Measurements from ENCODE around the gene TNNC2. TPM values are rescaled to one million over a fixed set of nuclear protein-coding genes. Genes with fewer than 3 reads are reported as not detected.

Gene TNNC2
- total RNA-seq, 2 experiments from 2014 or later = not detected

DNA sequence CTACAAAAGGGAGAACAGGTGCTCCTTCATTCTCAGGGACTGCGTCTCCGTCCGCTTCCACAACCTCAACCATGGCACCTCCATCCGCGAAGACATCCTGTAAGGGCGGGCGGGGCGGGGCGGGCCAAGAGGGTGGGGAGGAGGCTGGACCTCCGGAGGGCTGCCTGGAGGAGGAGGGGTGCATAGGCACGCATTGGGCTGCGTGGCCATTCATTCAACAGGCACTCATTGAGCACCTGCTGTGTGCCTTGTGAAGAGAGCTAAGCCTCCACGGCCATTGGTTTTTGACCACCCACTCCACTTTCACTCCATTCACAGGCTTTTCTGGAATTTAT is 30.7 kb upstream of the TNNC2 start:
- Mint-ChIP-seq H3K36me3 (peaks cover 11% of the 10 kb centered on the region), H3K27ac (peak overlapping the region; percentile 99), H3K4me1 (peaks cover 29% of the 10 kb centered on the region), H3K27me3 (no peaks in the 10 kb centered on the region), H3K9me3 (no peaks in the 10 kb centered on the region), H3K4me3 (peak overlapping the region; percentile 94)
- POLR2A ChIA-PET = interaction anchor here (0.7 to 3.8 kb wide), 14 partner anchors 9 to 113 kb away, joined by 3 to 33 read pairs (median 7); partner anchors contain the start of genes CTSA, NEURL2, PCIF1 and SNX21
- ATAC-seq (ENCODE audit: low read depth) (peak; percentile 43), DNase-seq (no peak)

DNA sequence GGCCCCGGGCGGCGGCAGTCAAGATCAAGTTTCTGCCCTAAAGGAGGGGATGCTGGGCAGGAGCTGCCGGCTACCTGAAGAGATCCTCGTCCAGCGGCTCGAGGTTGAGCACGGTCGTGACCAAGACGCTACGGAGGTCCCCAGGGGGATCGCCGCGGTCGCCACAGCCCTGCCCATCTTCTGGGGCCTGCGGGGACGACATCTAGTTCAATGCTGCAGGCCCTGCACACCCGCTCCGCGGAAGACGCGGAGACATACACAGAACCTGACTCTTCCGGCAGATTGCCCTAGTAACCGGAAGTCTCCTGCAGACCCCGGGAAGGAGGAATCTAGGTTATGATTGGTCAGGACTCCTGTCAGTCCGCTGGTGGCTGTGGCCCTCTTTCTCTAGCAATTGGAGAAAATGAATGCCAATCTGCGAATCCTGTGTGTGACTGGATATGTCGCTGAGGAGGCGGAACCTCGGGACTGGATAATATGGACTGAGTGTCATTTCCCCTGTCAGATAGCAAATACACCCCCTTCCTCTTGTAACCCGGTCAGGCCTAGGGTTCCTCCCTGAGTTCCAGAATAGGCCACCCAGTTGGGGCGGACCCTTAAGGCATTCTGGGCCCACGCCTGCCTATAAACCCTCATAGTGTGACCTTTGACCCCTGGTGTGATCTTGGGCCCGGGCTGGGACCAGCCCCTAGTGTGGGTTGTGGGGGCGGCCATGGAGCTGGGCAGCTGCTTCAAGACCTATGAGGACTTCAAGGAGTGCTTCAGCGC is 30.2 kb upstream of the TNNC2 start, which contains the start of the genes ACOT8 and ZSWIM3:
Gene ACOT8, minus strand, starts transcription at position 279 of the 768 bp plus-strand sequence. Its CDS starts 77 bp downstream, at position 202.
Gene ZSWIM3, plus strand, starts transcription at position 501 of the 768 bp plus-strand sequence. Its CDS starts 212 bp downstream, at position 713.
- peak; percentile 79 for DNase-seq
- peak within 1 kb of the TSS; percentile 94 for H3K4me3 Mint-ChIP-seq
- H3K27me3 Mint-ChIP-seq = no peaks in the 10 kb centered on the region
- H3K9me3 Mint-ChIP-seq = no peaks in the 10 kb centered on the region
- H3K27ac Mint-ChIP-seq = peak within 1 kb of the TSS; percentile 99
- peaks cover 13% of the 10 kb centered on the region for H3K36me3 Mint-ChIP-seq
- POLR2A ChIA-PET = interaction anchor here (0.8 to 3.8 kb wide), 17 partner anchors 9 to 113 kb away, joined by 3 to 33 read pairs (median 6); partner anchors contain the start of genes CTSA, NEURL2, PCIF1 and SNX21
- H3K4me1 Mint-ChIP-seq = peaks cover 29% of the 10 kb centered on the region
- peak; percentile 97 for ATAC-seq (ENCODE audit: low read depth)

DNA sequence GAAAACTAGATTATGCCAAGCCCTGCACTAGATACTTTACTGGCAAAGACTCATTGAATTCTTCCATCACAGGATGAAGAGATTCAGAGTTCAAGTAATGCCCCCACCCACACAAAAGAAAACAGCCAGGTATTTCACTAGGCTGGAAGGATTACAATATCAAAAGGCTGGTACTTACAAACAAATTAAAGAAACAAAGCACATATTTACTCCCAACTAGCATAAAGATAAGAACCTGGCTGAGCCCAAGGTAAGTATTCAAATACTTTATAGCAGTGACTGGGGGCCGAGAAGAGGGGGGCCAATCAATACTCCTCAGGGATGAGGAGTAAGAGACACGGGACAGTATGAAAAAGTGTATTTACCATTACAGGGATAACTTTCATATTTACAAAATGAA is 26.4 kb upstream of the TNNC2 start:
- peaks cover 19% of the 10 kb centered on the region for H3K36me3 Mint-ChIP-seq
- H3K27me3 Mint-ChIP-seq = no peaks in the 10 kb centered on the region
- no peak overlapping the region for H3K27ac Mint-ChIP-seq
- H3K9me3 Mint-ChIP-seq = no peaks in the 10 kb centered on the region
- ATAC-seq (ENCODE audit: low read depth) (no peak), DNase-seq (no peak)
- POLR2A ChIA-PET = no interaction called here
- H3K4me3 Mint-ChIP-seq = no peak overlapping the region
- peaks cover 22% of the 10 kb centered on the region for H3K4me1 Mint-ChIP-seq

DNA sequence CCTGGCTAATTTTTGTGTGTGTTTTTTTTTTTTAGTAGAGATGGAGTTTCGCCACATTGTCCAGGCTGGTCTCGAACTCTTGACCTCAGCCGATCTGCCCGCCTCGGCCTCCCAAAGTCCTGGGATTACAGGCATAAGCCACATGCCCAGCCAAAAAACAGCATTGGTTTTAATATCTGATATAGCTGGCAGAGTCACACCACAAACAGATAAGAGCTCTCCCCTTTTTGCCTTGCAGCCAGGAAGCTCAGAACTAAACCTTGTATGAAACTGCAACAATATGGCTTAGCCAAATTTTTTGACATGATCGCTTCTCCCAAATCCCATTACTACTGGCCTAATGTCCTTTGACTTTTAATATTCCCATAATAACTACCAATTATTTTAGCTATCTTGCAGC is 25.2 kb upstream of the TNNC2 start:
- Mint-ChIP-seq H3K36me3 (peaks cover 19% of the 10 kb centered on the region), H3K4me1 (peaks cover 14% of the 10 kb centered on the region), H3K4me3 (no peak overlapping the region), H3K9me3 (no peaks in the 10 kb centered on the region), H3K27me3 (no peaks in the 10 kb centered on the region), H3K27ac (no peak overlapping the region)
- POLR2A ChIA-PET = interaction anchor here (0.7 to 1.4 kb wide), 2 partner anchors 26 to 40 kb away, joined by 3 to 4 read pairs; no protein-coding TSS in a partner anchor
- DNase-seq (no peak), ATAC-seq (ENCODE audit: low read depth) (no peak)

DNA sequence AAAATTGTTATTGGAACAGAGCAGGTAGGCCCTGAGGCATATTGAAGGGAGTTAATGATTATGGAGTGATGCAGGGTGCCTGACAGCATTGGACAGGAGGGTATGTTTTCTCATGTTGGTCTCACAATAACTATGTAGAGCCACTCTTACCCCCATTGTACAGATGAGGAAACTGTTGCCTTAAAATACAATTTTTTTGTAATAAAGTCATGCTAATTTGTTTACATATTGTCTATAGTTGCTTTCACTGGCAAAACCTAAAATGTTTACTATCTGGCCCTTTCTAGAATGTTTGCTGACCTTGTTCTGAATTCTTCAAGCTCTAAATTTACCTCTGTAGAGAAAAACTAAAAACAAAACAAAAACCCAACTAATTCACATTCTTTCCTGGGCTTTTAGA is 24.4 kb upstream of the TNNC2 start:
- H3K4me3 Mint-ChIP-seq = no peak overlapping the region
- H3K27me3 Mint-ChIP-seq = no peaks in the 10 kb centered on the region
- ATAC-seq (ENCODE audit: low read depth) = no peak

DNA sequence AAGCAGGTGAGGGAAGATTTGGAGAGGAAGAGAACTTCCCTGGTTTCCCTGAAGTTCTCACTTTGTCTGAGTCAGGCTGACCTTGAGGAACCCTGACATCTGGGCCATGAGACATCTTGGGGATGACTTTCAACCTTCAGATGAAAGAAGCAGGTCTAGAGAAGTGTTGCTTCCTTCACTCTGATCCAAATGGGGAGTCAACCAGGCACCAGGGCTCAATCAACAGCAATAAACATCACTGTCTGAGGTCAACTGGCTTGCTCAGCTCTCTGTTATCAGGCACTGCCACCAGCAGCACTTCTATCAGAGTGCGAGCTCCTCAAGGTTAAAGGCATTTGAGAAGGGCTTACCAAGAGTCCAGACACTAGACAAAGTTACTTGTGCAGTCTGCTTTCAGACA is 23.8 kb upstream of the TNNC2 start:
- Mint-ChIP-seq H3K36me3 (peaks cover 20% of the 10 kb centered on the region), H3K9me3 (no peaks in the 10 kb centered on the region), H3K4me1 (peaks cover 8% of the 10 kb centered on the region), H3K27me3 (no peaks in the 10 kb centered on the region), H3K27ac (no peak overlapping the region), H3K4me3 (no peak overlapping the region)
- POLR2A ChIA-PET = no interaction called here
- DNase-seq (no peak), ATAC-seq (ENCODE audit: low read depth) (no peak)

More for the DNA sequence above, 24.4 kb upstream of the TNNC2 start:
- Mint-ChIP-seq H3K27ac (no peak overlapping the region), H3K36me3 (peaks cover 19% of the 10 kb centered on the region), H3K4me1 (peaks cover 11% of the 10 kb centered on the region), H3K9me3 (no peaks in the 10 kb centered on the region)
- no peak for DNase-seq
- POLR2A ChIA-PET = interaction anchor here (1.4 kb wide), 1 partner anchor 41 kb away, joined by 4 read pairs; no protein-coding TSS in a partner anchor

DNA sequence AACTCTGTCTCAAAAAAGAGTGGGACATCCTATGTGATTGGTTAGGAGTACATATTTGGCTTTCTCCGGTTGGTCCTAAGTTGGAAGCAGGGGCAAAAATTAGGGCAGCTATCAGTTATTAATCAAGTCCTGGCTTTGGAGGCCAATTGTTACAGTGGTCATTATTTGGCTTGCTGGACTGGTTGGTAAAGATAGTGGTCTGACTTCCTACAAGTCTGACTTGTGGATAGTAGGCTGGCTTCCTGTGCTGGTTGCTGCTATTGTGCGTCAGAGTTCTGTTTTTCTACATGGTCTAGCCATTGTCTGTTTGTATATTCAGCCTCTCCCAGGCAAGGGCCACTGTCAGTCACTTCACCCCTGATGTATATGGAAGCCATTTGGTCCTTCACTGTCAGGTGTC is 23.1 kb upstream of the TNNC2 start:
- H3K4me3 Mint-ChIP-seq = no peak overlapping the region
- no peak overlapping the region for H3K27ac Mint-ChIP-seq
- DNase-seq = no peak
- no peaks in the 10 kb centered on the region for H3K9me3 Mint-ChIP-seq
- peaks cover 5% of the 10 kb centered on the region for H3K4me1 Mint-ChIP-seq
- no peak for ATAC-seq (ENCODE audit: low read depth)
- H3K36me3 Mint-ChIP-seq = peaks cover 20% of the 10 kb centered on the region
- POLR2A ChIA-PET = interaction anchor here (0.6 kb wide), 1 partner anchor 24 kb away, joined by 8 read pairs; no protein-coding TSS in a partner anchor
- no peaks in the 10 kb centered on the region for H3K27me3 Mint-ChIP-seq

DNA sequence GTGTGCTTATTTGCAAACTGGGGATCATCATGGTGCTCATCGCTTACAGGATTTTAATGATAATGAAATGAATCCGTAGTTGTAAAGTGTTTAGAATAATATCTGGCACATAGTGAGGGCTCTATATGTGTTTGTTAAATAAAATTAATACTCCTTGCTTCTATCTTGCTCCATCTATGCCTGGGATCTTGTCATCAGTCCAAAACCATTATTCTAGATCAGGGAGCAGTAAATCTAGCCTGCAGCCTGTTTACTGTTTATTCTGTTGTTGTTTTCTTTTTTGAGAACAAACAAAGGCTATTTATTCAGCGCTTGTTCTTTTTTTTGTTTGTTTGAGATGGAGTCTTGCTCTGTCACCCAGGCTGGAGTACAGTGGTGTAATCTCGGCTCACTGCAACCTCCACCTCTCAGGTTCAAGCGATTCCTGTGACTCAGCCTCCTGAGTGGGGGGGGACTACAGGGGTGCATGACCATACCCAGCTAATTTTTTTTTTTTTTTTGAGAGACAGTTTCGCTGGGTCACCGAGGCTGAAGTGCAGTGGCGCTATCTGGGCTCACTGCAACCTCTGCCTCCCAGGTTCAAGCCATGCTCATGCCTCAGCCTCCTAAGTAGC is 22.0 kb upstream of the TNNC2 start:
- Mint-ChIP-seq H3K36me3 (peaks cover 24% of the 10 kb centered on the region), H3K27ac (no peak overlapping the region), H3K4me3 (no peak overlapping the region), H3K9me3 (no peaks in the 10 kb centered on the region), H3K27me3 (no peaks in the 10 kb centered on the region), H3K4me1 (peaks cover 1% of the 10 kb centered on the region)
- no peak for ATAC-seq (ENCODE audit: low read depth)
- POLR2A ChIA-PET = no interaction called here
- no peak for DNase-seq

DNA sequence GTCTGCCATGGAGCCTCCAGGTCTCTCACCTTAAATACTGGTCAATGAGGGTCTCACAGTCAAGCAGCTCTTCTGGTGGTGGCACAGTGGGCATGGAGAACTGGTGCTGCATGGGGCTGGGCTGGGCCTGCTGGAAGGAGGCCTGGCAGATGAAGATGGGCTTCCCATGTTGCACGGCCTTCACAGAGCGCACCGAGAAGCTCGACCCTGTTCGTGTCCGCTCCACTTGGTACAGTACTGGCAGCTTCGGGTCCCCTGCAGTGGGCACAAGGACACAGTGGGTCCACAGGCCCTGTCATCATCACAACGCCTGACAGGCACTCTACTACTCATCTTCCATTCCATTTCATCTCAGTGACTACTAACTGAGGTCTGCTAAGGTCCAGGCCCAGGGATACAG is 21.3 kb upstream of the TNNC2 start:
- Mint-ChIP-seq H3K27ac (no peak overlapping the region), H3K36me3 (peaks cover 23% of the 10 kb centered on the region), H3K9me3 (no peaks in the 10 kb centered on the region), H3K27me3 (no peaks in the 10 kb centered on the region), H3K4me1 (peaks cover 1% of the 10 kb centered on the region), H3K4me3 (no peak overlapping the region)
- no peak for DNase-seq
- POLR2A ChIA-PET = no interaction called here
- no peak for ATAC-seq (ENCODE audit: low read depth)

DNA sequence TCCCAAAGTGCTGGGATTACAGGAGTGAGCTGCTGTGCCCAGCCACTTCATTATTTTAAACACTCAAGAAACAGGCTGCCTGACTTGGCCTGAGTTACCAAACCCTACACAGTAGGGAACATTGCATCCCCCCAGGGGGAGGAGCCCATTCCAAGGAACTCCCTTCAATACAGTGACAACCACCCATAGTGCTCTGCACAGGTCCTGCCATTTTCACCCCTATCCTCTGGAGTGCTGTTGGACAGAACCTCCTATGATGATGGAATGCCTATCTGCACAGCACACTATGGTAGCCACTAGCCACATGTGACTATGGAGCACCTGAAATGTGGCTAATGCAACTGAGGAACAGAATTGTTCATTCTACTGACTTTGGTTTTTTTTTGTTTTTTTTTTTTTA is 18.3 kb upstream of the TNNC2 start:
- H3K4me3 Mint-ChIP-seq = no peak overlapping the region
- H3K27ac Mint-ChIP-seq = no peak overlapping the region
- H3K9me3 Mint-ChIP-seq = no peaks in the 10 kb centered on the region

DNA sequence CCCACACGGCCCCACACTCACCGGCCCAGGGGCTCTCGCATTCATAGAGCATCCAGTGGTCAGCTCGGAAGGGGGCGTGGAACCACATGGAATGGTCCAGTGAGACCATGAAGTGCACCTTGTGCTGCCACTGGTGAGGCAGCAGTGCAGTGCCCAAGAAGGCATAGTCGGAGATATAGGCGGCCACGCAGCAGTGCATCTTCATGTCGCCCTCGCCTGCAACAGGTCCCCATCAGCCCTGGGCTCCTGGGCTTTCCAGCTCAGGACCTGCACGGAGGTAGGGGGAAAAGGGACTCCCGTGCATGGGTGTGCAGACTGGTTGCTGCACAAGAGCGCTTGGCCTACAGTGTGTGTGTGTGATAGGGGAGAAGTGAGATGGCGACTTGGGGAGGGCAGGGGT is 16.4 kb upstream of the TNNC2 start:
- Mint-ChIP-seq H3K27ac (no peak overlapping the region), H3K9me3 (no peaks in the 10 kb centered on the region), H3K36me3 (peaks cover 8% of the 10 kb centered on the region), H3K4me3 (no peak overlapping the region), H3K4me1 (no peaks in the 10 kb centered on the region), H3K27me3 (no peaks in the 10 kb centered on the region)
- DNase-seq (no peak), ATAC-seq (ENCODE audit: low read depth) (no peak)
- POLR2A ChIA-PET = no interaction called here

More for the DNA sequence above, 18.3 kb upstream of the TNNC2 start:
- Mint-ChIP-seq H3K36me3 (peaks cover 16% of the 10 kb centered on the region), H3K27me3 (no peaks in the 10 kb centered on the region), H3K4me1 (no peaks in the 10 kb centered on the region)
- POLR2A ChIA-PET = no interaction called here
- DNase-seq (no peak), ATAC-seq (ENCODE audit: low read depth) (no peak)

DNA sequence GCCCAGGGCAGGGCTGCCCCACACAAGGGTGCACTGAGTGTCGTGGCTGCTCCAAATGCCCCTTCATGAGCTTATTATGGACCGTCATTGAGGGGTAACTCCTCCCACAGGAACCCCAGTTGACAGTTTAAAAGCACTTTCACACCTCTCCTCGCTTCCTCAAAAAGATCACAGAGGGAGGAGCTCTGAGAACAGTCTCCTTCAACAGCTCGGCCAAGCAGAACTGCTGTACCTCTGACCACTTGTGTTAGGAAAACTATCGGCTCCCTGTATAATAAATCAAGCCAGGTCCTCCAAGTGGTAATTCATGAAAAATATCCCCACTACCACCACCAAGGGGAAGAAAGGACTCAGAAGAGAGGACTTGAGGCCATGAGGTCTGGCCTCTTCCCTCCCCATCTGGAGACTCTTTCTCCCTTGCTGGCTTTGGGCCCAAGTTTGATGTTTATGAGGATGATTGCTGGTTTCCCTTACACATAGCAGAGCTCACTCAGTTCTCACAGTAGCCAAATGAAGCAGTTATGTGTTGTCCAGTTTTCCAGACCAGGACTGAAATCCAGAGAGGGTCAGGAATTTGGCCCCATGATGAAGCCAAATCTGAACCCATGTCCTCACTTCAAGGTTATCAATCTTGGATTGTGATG is 15.2 kb upstream of the TNNC2 start:
- H3K9me3 Mint-ChIP-seq = no peaks in the 10 kb centered on the region
- no peaks in the 10 kb centered on the region for H3K4me1 Mint-ChIP-seq
- POLR2A ChIA-PET = interaction anchor here (1.2 to 1.6 kb wide), 2 partner anchors 9 to 15 kb away, joined by 3 to 6 read pairs; partner anchors contain the start of genes ACOT8, SNX21 and ZSWIM3
- H3K36me3 Mint-ChIP-seq = peaks cover 8% of the 10 kb centered on the region
- H3K27me3 Mint-ChIP-seq = no peaks in the 10 kb centered on the region
- DNase-seq = no peak
- H3K27ac Mint-ChIP-seq = no peak overlapping the region
- no peak overlapping the region for H3K4me3 Mint-ChIP-seq
- no peak for ATAC-seq (ENCODE audit: low read depth)

DNA sequence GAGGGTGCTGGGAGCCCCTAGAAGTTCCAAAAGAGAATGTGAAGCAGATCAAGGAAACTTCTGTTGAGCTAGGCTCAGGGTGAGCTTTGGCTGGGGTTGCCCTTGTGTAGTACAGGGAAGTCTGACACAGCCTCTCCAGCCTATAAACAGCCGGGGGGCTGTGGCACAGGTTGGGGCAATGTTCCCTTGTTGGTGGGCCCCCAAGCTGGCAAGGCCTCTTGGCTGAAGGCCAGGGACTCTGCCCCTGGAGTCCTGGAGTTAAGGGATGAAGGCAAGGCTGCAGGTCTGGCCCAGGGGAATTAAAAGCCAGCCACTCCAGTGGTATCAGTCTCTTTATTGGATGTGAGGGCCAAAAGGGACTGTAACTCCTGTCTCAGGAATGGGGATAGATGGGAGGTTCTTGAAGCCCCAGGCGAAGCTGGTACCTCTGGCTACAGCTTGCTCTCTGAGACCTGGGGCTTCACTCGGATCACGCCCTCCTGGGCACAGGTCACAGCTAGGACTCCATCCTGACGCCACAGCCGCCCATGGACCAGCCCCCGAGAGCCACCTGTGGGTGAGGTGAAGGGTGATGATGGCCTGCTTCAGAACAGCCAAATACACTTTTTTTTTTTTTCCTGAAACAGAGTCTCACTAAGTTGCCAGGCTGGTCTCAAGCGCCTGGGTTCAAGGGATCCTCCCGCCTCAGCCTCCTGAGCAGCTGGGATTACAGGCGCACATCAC is 14.5 kb upstream of the TNNC2 start:
- Mint-ChIP-seq H3K4me1 (no peaks in the 10 kb centered on the region), H3K36me3 (peaks cover 8% of the 10 kb centered on the region), H3K27ac (no peak overlapping the region), H3K4me3 (no peak overlapping the region), H3K27me3 (no peaks in the 10 kb centered on the region), H3K9me3 (no peaks in the 10 kb centered on the region)
- ATAC-seq (ENCODE audit: low read depth) = no peak
- DNase-seq = no peak
- POLR2A ChIA-PET = interaction anchor here (1.2 to 2.3 kb wide), 3 partner anchors 9 to 15 kb away, joined by 3 to 6 read pairs (median 6); partner anchors contain the start of genes ACOT8, SNX21 and ZSWIM3

Measured in activated naive CD8-positive, alpha-beta T cell treated with anti-CD3 and anti-CD28 coated beads, Interleukin-2, amount 10 ng/mL, durations not matched to agents 7 days and 5 days (primary cell).